ENCODE measurements around the gene SLC36A2. TPM values are rescaled to one million over a fixed set of nuclear protein-coding genes. Genes with fewer than 3 reads are reported as not detected.

SLC36A2 gene
- not detected for total RNA-seq

DNA sequence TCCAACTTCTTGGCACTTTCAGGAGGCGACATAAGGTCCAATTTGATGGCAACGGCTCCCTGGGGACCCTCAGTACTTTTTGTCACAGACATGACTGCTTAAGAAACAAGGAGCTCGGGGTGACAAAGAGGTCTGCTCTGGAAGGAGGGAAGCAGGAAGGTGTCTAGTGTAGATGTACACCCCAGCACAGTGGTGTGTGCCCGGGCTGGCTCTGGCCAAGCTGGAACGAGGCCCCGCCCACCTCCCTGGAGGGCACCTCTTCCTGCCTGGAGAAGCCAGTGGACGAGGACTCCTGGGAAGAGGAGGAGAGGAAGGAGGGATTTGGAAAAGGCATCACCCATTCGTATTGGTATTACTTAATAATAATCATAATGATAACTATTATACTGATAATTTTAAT lies at the start of gene SLC36A2:
TSS of gene SLC36A2 (minus strand) at position 191 of the 400 bp plus-strand sequence. CDS start at position 92, 99 bp downstream.
- TF ChIP-seq CTCF (IDR thresholded peaks at IDR 0.05): no peak
- Histone ChIP-seq H3K36me3 (no peaks in the 10 kb centered on the region), H3K4me1 (ENCODE audit: control insufficient read depth in 1 of 2, low read depth in 2 of 2) (peaks cover 0 to 8% of the 10 kb centered on the region in 2 donors), H3K27ac (no peak within 1 kb of the TSS), H3K9me3 (no peaks in the 10 kb centered on the region), H3K27me3 (replicated peaks; ENCODE audit: insufficient read depth) (no peaks in the 10 kb centered on the region), H3K4me3 (no peak within 1 kb of the TSS)
- DNase-seq (ENCODE audit: low spot score) (no peak), ATAC-seq (ENCODE audit: insufficient number of reproducible peaks, low FRiP score, low read depth) (no peak)

- DNase-seq (ENCODE audit: low spot score): no peak
- H3K27me3 ChIP-seq (replicated peaks; ENCODE audit: insufficient read depth): no peaks in the 10 kb centered on the region
- TF ChIP-seq CTCF (IDR thresholded peaks at IDR 0.05): no peak
- no peak for ATAC-seq (ENCODE audit: insufficient number of reproducible peaks, low FRiP score, low read depth)
- H3K36me3 ChIP-seq: no peaks in the 10 kb centered on the region
- no peak overlapping the region for H3K4me3 ChIP-seq
- H3K4me1 ChIP-seq (ENCODE audit: control insufficient read depth in 1 of 2, low read depth in 2 of 2): no peaks in the 10 kb centered on the region
- no peak overlapping the region for H3K27ac ChIP-seq
- no peaks in the 10 kb centered on the region for H3K9me3 ChIP-seq
Observed at GRCh38 chr5:151388960-151389359, 41.6 kb upstream of the SLC36A2 start.

DNA sequence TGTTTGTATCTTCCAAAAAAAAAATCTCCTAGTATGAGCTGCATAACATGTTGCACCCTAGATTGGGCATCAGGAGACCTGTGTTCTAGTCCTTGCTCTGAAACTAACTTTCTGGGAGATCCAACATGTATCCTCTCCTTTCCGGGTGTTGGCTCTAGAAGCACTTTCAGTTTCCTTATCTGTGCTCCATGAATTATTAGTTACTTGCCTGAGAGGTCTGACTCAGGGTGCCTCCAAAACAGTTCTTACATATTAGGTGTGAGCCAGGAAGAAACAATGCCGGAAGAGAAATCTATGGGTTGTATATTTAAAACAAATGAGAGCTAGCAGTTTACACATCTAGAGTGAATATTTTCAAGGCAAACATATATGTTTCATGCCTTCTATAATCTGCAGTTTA lies 36.7 kb upstream of the SLC36A2 start:
- H3K4me3 ChIP-seq: no peak overlapping the region
- H3K27me3 ChIP-seq (replicated peaks; ENCODE audit: insufficient read depth): no peaks in the 10 kb centered on the region
- no peak for DNase-seq (ENCODE audit: low spot score)
- ATAC-seq (ENCODE audit: insufficient number of reproducible peaks, low FRiP score, low read depth): no peak
- no peaks in the 10 kb centered on the region for H3K9me3 ChIP-seq
- no peaks in the 10 kb centered on the region for H3K4me1 ChIP-seq (ENCODE audit: control insufficient read depth in 1 of 2, low read depth in 2 of 2)
- no peak overlapping the region for H3K27ac ChIP-seq
- no peaks in the 10 kb centered on the region for H3K36me3 ChIP-seq
- TF ChIP-seq CTCF (IDR thresholded peaks at IDR 0.05): no peak

DNA sequence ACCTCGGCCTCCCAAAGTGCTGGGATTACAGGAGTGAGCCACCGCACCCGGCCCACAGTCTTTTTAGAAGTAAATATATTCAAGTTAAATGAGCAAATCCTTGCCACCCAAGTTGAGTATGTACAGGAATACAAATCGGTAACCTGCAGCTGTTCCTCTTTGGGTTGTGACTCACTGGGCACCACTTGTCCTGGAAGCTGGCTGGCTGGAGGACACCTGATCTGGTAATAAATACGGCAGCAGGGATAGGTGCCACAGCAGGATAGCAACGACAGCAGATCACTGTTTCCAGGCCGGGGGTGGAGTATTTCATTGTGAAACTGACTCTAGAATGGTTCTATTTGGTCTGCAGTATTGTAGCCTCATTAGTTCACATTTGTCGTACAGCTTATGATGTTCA lies 35.7 kb upstream of the SLC36A2 start:
- no peak for TF ChIP-seq CTCF (IDR thresholded peaks at IDR 0.05)
- no peak for ATAC-seq (ENCODE audit: insufficient number of reproducible peaks, low FRiP score, low read depth)
- Histone ChIP-seq H3K36me3 (no peaks in the 10 kb centered on the region), H3K4me3 (no peak overlapping the region), H3K27ac (no peak overlapping the region), H3K4me1 (ENCODE audit: control insufficient read depth in 1 of 2, low read depth in 2 of 2) (no peaks in the 10 kb centered on the region), H3K9me3 (no peaks in the 10 kb centered on the region), H3K27me3 (replicated peaks; ENCODE audit: insufficient read depth) (no peaks in the 10 kb centered on the region)
- DNase-seq (ENCODE audit: low spot score): no peak

GRCh38 chr5:151382576-151382975 lies 35.2 kb upstream of the SLC36A2 start:
- H3K9me3 ChIP-seq: no peaks in the 10 kb centered on the region
- no peak overlapping the region for H3K4me3 ChIP-seq
- DNase-seq (ENCODE audit: low spot score): no peak
- H3K4me1 ChIP-seq (ENCODE audit: control insufficient read depth in 1 of 2, low read depth in 2 of 2): no peaks in the 10 kb centered on the region
- no peak overlapping the region for H3K27ac ChIP-seq
- no peak for TF ChIP-seq CTCF (IDR thresholded peaks at IDR 0.05)
- no peak for ATAC-seq (ENCODE audit: insufficient number of reproducible peaks, low FRiP score, low read depth)
- no peaks in the 10 kb centered on the region for H3K27me3 ChIP-seq (replicated peaks; ENCODE audit: insufficient read depth)
- H3K36me3 ChIP-seq: no peaks in the 10 kb centered on the region

All from thoracic aorta (tissue), 2 donors.